Prostate gland (tissue), 2 donors: ENCODE measurements around the gene LDB1.

Experiments
- POLR2A ChIP-seq: fragments of 450-650 bp; IDR thresholded peaks from one replicate; pipeline ENCODE4 v1.6.1; 2016; ENCODE audit warnings: antibody characterized with exemption, mild to moderate bottlenecking
- POLR2AphosphoS5 ChIP-seq: sonication (generic); formaldehyde crosslinking; IDR thresholded peaks from one replicate; pipeline ENCODE4 v1.6.1; 2017; ENCODE audit warnings: antibody characterized with exemption
- TF ChIP-seq, protein P1 (sequence below), 4 experiments: fragments of 200-600 bp in 2 of 4; fragments of 450-650 bp in 2 of 4; sonication (generic) in 2 of 4; IDR thresholded peaks; 1 replicate in 3 of 4; 2 replicates in 1 of 4; pipeline ENCODE4 v1.5.1; 2016 to 2019; ENCODE audit warnings: antibody characterized with exemption in 4 of 4, mild to moderate bottlenecking in 2 of 4, moderate library complexity in 2 of 4

DNA sequence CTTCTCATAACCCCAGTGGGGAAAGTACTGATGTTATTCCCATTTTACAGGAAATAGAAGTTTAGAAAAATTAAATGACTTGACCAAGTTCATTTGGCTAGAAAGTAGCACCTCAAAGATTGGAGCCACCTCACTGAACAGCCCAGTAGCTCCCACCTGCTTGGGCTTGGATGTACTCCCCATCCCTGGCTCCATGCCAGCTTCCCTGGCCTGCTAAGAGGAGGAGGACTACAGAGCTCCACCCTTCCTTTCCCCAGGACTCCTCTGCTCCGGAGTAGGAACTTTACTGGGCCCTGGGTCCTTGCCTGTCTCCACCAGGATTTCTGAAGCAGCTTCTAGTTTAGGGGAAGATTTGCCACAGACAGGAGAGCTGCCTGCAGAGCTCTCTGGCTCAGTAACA lies 52.0 kb downstream of the LDB1 start:
- TF ChIP-seq POLR2A (no peak), POLR2AphosphoS5 (no peak)
- TF ChIP-seq, protein P1, sequence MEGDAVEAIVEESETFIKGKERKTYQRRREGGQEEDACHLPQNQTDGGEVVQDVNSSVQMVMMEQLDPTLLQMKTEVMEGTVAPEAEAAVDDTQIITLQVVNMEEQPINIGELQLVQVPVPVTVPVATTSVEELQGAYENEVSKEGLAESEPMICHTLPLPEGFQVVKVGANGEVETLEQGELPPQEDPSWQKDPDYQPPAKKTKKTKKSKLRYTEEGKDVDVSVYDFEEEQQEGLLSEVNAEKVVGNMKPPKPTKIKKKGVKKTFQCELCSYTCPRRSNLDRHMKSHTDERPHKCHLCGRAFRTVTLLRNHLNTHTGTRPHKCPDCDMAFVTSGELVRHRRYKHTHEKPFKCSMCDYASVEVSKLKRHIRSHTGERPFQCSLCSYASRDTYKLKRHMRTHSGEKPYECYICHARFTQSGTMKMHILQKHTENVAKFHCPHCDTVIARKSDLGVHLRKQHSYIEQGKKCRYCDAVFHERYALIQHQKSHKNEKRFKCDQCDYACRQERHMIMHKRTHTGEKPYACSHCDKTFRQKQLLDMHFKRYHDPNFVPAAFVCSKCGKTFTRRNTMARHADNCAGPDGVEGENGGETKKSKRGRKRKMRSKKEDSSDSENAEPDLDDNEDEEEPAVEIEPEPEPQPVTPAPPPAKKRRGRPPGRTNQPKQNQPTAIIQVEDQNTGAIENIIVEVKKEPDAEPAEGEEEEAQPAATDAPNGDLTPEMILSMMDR (IDR thresholded peaks at IDR 0.05), result no peak
